Right lobe of liver (tissue), 4 donors: ENCODE results near the gene RABL3.

Experiments
- POLR2A ChIP-seq: fragments of 450-650 bp; IDR thresholded peaks from one replicate; pipeline ENCODE4 v1.6.1; 2017; ENCODE audit warnings: antibody characterized with exemption, mild to moderate bottlenecking
- TF ChIP-seq, protein P1 (sequence below), 4 donors: fragments of 200-600 bp in 3 of 4; fragments of 450-650 bp in 1 of 4; IDR thresholded peaks; one replicate each; pipeline versions ENCODE4 v1.5.1 to v1.8.0; 2016 to 2022; ENCODE audit warnings: antibody characterized with exemption in 4 of 4, mild to moderate bottlenecking in 2 of 4
- donor health status: DM: no; HTN: no; CAD: no.
- donor health status: DM: no; HTN: no; CAD: no.
- donor health status: DM: no; HTN: yes; CAD: no.

DNA sequence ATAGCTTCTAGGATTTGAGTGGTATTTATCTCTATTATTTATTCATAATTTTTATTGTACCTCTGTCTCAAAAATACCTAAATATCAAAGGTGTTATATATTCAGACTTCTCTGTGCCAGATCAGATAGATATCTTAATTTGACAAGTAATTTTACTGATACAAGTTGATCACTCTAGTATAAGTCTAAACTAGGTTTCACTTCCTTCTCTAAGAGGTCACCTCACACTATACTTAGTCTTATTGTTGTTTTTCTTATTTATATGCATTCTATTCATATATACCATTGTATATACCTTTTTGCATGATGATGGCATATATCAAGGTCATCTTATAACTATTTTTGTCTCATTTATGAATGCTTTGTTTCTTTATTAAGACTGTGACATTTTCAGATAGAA, 33.9 kb downstream of the RABL3 start:
- TF ChIP-seq, protein P1, sequence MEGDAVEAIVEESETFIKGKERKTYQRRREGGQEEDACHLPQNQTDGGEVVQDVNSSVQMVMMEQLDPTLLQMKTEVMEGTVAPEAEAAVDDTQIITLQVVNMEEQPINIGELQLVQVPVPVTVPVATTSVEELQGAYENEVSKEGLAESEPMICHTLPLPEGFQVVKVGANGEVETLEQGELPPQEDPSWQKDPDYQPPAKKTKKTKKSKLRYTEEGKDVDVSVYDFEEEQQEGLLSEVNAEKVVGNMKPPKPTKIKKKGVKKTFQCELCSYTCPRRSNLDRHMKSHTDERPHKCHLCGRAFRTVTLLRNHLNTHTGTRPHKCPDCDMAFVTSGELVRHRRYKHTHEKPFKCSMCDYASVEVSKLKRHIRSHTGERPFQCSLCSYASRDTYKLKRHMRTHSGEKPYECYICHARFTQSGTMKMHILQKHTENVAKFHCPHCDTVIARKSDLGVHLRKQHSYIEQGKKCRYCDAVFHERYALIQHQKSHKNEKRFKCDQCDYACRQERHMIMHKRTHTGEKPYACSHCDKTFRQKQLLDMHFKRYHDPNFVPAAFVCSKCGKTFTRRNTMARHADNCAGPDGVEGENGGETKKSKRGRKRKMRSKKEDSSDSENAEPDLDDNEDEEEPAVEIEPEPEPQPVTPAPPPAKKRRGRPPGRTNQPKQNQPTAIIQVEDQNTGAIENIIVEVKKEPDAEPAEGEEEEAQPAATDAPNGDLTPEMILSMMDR (IDR thresholded peaks at IDR 0.05), result no peak
- TF ChIP-seq POLR2A, result no peak
